ENCODE results near the gene GSG1. TPM values are rescaled to one million over a fixed set of nuclear protein-coding genes. Genes with fewer than 3 reads are reported as not detected.

Gene GSG1
- total RNA-seq, 1 donor from 2014 or later: not detected

- Mint-ChIP-seq H3K27ac (no peak overlapping the region), H3K4me3 (no peak overlapping the region), H3K27me3 (ENCODE audit: low read depth) (no peaks in the 10 kb centered on the region), H3K36me3 (no peaks in the 10 kb centered on the region), H3K9me3 (peaks cover 26% of the 10 kb centered on the region), H3K4me1 (peaks cover 29% of the 10 kb centered on the region)
- DNase-seq (ENCODE audit: low spot score in 2 of 2, unreplicated experiment in 2 of 2): no peak
- TF ChIP-seq CTCF (IDR thresholded peaks at IDR 0.05; ENCODE audit: unreplicated experiment): no peak
Measured at GRCh38 chr12:13112968-13113367, 9.5 kb upstream of the GSG1 start.

- Mint-ChIP-seq H3K4me3 (no peak overlapping the region), H3K27ac (no peak overlapping the region), H3K4me1 (peaks cover 14% of the 10 kb centered on the region), H3K9me3 (peaks cover 23% of the 10 kb centered on the region), H3K36me3 (no peaks in the 10 kb centered on the region), H3K27me3 (ENCODE audit: low read depth) (no peaks in the 10 kb centered on the region)
- no peak for DNase-seq (ENCODE audit: low spot score in 2 of 2, unreplicated experiment in 2 of 2)
- TF ChIP-seq CTCF (IDR thresholded peaks at IDR 0.05; ENCODE audit: unreplicated experiment): no peak
Measured at GRCh38 chr12:13106666-13107065, 3.2 kb upstream of the GSG1 start.

- no peak overlapping the region for H3K4me3 Mint-ChIP-seq
- peaks cover 17% of the 10 kb centered on the region for H3K4me1 Mint-ChIP-seq
- no peaks in the 10 kb centered on the region for H3K27me3 Mint-ChIP-seq (ENCODE audit: low read depth)
- DNase-seq (ENCODE audit: low spot score in 2 of 2, unreplicated experiment in 2 of 2): no peak
- no peak overlapping the region for H3K27ac Mint-ChIP-seq
- H3K9me3 Mint-ChIP-seq: peaks cover 23% of the 10 kb centered on the region
- no peak for TF ChIP-seq CTCF (IDR thresholded peaks at IDR 0.05; ENCODE audit: unreplicated experiment)
- H3K36me3 Mint-ChIP-seq: no peaks in the 10 kb centered on the region
Measured at GRCh38 chr12:13105781-13106180, 2.3 kb upstream of the GSG1 start.

- Mint-ChIP-seq H3K27me3 (ENCODE audit: low read depth) (no peaks in the 10 kb centered on the region), H3K36me3 (no peaks in the 10 kb centered on the region), H3K27ac (no peak overlapping the region), H3K4me1 (peaks cover 30% of the 10 kb centered on the region), H3K4me3 (no peak overlapping the region), H3K9me3 (peaks cover 15% of the 10 kb centered on the region)
- DNase-seq (ENCODE audit: low spot score in 2 of 2, unreplicated experiment in 2 of 2): no peak
- no peak for TF ChIP-seq CTCF (IDR thresholded peaks at IDR 0.05; ENCODE audit: unreplicated experiment)
Measured at GRCh38 chr12:13104409-13104808, 942 bp upstream of the GSG1 start.

GRCh38 chr12:13102461-13103195 lies 839 bp downstream of the GSG1 start:
- Mint-ChIP-seq H3K27me3 (ENCODE audit: low read depth) (no peaks in the 10 kb centered on the region), H3K9me3 (peaks cover under 1% of the 10 kb centered on the region), H3K4me3 (peak overlapping the region; percentile 65), H3K4me1 (peaks cover 47% of the 10 kb centered on the region), H3K27ac (peak overlapping the region; percentile 81), H3K36me3 (no peaks in the 10 kb centered on the region)
- no peak for TF ChIP-seq CTCF (IDR thresholded peaks at IDR 0.05; ENCODE audit: unreplicated experiment)
- no peak for DNase-seq (ENCODE audit: low spot score in 2 of 2, unreplicated experiment in 2 of 2)
